HepG2 (cell line): ENCODE data around the gene CDC6. TPM values are rescaled to one million over a fixed set of nuclear protein-coding genes. Genes with fewer than 3 reads are reported as not detected.
A peak's percentile ranks its signal among the peaks of the same experiment; 100 is the strongest.

Experiments used
- CTCF ChIP-seq: sonication (generic); formaldehyde crosslinking; IDR thresholded peaks from 2 replicates; pipeline ENCODE4 v1.5.0; 2020; ENCODE audit warnings: mild to moderate bottlenecking, missing genetic modification reagents, moderate library complexity
- ERF ChIP-seq: IDR thresholded peaks from 2 replicates; pipeline ENCODE4 v1.6.1; 2018; ENCODE audit warnings: missing biosample characterization, missing genetic modification reagents
- FOXO1 ChIP-seq: sonication (generic); formaldehyde crosslinking; IDR thresholded peaks from 2 replicates; pipeline ENCODE4 v1.4.0; 2020; ENCODE audit warnings: missing genetic modification reagents
- GABPB1 ChIP-seq: IDR thresholded peaks from 2 replicates; pipeline ENCODE4 v1.6.1; 2016; ENCODE audit warnings: mild to moderate bottlenecking, missing genetic modification reagents, moderate library complexity, missing compliant biosample characterization
- KLF6 ChIP-seq: IDR thresholded peaks from 2 replicates; pipeline ENCODE4 v1.8.0; 2016; ENCODE audit warnings: missing biosample characterization, missing genetic modification reagents
- NRL ChIP-seq: sonication (generic); formaldehyde crosslinking; IDR thresholded peaks from 2 replicates; pipeline ENCODE4 v1.5.0; 2020; ENCODE audit warnings: missing genetic modification reagents, mild to moderate bottlenecking, moderate library complexity, borderline replicate concordance
- POLR2AphosphoS5 ChIP-seq: IDR thresholded peaks from 2 replicates; pipeline ENCODE4 v1.6.1; 2012; ENCODE audit warnings: low read depth, low read length
- RFX1 ChIP-seq: fragments of 450-650 bp; IDR thresholded peaks from 2 replicates; pipeline ENCODE4 v1.6.1; 2017
- SKIL ChIP-seq: sonication (generic); formaldehyde crosslinking; IDR thresholded peaks from 2 replicates; pipeline ENCODE4 v1.8.0; 2022; ENCODE audit warnings: missing genetic modification reagents, mild to moderate bottlenecking, moderate library complexity, borderline replicate concordance
- ZNF180 ChIP-seq: sonication (generic); formaldehyde crosslinking; IDR thresholded peaks from 2 replicates; pipeline ENCODE4 v1.4.0; 2020; ENCODE audit warnings: low read depth, missing genetic modification reagents, borderline replicate concordance
- ZNF205 ChIP-seq: IDR thresholded peaks from 2 replicates; pipeline ENCODE4 v1.6.1; 2018; ENCODE audit warnings: missing biosample characterization, missing genetic modification reagents
- ZNF292 ChIP-seq: sonication (generic); formaldehyde crosslinking; IDR thresholded peaks from 2 replicates; pipeline ENCODE4 v1.8.1; 2022; ENCODE audit warnings: mild to moderate bottlenecking, low read depth, missing genetic modification reagents, borderline replicate concordance
- ZNF430 ChIP-seq: sonication (generic); formaldehyde crosslinking; IDR thresholded peaks from 2 replicates; pipeline ENCODE4 v1.9.0; 2021; ENCODE audit warnings: mild to moderate bottlenecking, missing genetic modification reagents
- ZNF747 ChIP-seq: sonication (generic); formaldehyde crosslinking; IDR thresholded peaks from 2 replicates; pipeline ENCODE4 v1.8.1; 2023; ENCODE audit warnings: missing genetic modification reagents, mild to moderate bottlenecking, borderline replicate concordance
- polyA plus RNA-seq, 8 experiments: library from polyadenylated mRNA; depleted of rRNA in 3 of 8; stranded (reverse) in 7 of 8; unstranded in 1 of 8; fragments of >200 nt; fragmentation: Illumina TruSeq in 4 of 8; extraction: Trizol in 4 of 8; gene quantifications; 2 replicates each; pipeline versions ENCODE4 v1.2.1 to v1.2.3, GENCODE V29; 2011 to 2016; ENCODE audit warnings: low read depth in 4 of 8, missing spikeins in 1 of 8, mixed read lengths in 1 of 8; ENCODE audit not compliant: insufficient read depth in 1 of 8
- total RNA-seq, 5 experiments: library from RNA; depleted of rRNA; stranded (reverse); fragments of >200 nt; fragmentation: Illumina TruSeq; extraction: Trizol; gene quantifications; 2 replicates each; pipeline ENCODE4 v1.2.3, GENCODE V29; 2016; ENCODE audit warnings: low read depth in 1 of 5
- TF ChIP-seq, protein P1 (sequence below): sonication (generic); formaldehyde crosslinking; conservative IDR thresholded peaks from 2 replicates; pipeline ENCODE4 v1.4.0; 2020; ENCODE audit warnings: mild to moderate bottlenecking, missing genetic modification reagents, moderate library complexity
- TF ChIP-seq, protein P2 (sequence below): sonication (generic); formaldehyde crosslinking; IDR thresholded peaks from 2 replicates; pipeline ENCODE4 v1.5.0; 2020; ENCODE audit warnings: mild to moderate bottlenecking, missing genetic modification reagents
- TF ChIP-seq, protein P3 (sequence below): IDR thresholded peaks from 2 replicates; pipeline ENCODE4 v1.6.1; 2016; ENCODE audit warnings: mild to moderate bottlenecking

The CDC6 gene
- total and polyA plus RNA-seq, 2 of the 13 experiments (the other 11 are each of a cell fraction or from before 2014, with no cell fraction given), result 17.4 to 114 TPM

DNA sequence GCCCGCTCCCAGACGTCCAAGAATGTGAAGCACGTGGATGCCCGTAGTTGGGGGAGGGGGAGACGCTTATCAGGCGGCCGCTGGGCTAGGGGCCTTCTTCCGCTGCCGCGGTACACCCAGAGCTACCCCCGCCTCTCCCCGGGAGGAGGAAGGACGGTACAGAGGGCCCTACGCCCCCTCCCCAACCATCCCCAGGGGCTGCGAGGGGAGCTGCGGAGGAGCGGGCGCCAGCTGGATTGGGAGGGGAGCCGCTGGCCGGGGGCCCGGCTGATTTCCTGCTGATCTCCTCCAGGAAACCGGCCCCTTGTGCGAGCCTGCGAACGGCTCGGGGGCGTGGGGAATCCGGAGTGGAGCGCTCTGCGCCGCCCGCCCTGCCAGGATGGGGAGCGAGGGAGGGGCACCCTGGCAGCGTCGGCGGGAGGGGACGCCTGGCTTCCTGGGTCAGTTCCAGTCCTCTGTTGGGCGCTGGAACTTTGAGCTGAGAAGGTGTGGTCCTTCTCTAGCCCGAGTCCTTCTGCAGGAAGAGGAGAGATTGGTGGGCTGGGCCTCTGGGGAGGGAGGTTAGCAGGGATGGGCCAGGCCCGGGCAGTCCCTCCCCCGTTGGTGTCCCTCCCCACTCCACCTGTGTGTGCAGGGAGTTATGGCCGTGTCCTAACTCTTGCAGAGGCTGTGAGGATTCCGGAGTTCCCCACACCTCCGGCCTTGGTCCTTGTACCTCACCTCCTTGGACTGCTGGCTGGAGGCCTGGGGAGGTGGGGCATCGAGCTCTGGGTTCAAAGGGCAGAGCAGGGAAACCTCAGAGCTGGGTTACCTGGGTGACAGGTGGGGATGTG, 57.7 kb downstream of the CDC6 start (continued):
- TF ChIP-seq ERF (peak; percentile 63), ZNF430 (CRISPR knock-in tag) (peak; percentile 52; the same call in 1 of the 2 replicates), ZNF180 (CRISPR knock-in tag) (no peak), SKIL (peak; percentile 92), KLF6 (0 out of 2 replicates have a peak, but pooled peaks have one; percentile 15), POLR2AphosphoS5 (peak; percentile 59; the same call in 1 of the 2 replicates), RFX1 (no peak), CTCF (CRISPR knock-in tag) (0 out of 2 replicates have a peak, but pooled peaks have one; percentile 27), GABPB1 (CRISPR knock-in tag) (peak; percentile 79), FOXO1 (CRISPR knock-in tag) (no peak; the same call in 1 of the 2 replicates), NRL (peak; percentile 66; the same call in 1 of the 2 replicates), ZNF292 (CRISPR knock-in tag) (no peak), ZNF205 (CRISPR knock-in tag) (no peak), ZNF747 (CRISPR knock-in tag) (no peak; the same call in 1 of the 2 replicates)
- TF ChIP-seq, protein P1, sequence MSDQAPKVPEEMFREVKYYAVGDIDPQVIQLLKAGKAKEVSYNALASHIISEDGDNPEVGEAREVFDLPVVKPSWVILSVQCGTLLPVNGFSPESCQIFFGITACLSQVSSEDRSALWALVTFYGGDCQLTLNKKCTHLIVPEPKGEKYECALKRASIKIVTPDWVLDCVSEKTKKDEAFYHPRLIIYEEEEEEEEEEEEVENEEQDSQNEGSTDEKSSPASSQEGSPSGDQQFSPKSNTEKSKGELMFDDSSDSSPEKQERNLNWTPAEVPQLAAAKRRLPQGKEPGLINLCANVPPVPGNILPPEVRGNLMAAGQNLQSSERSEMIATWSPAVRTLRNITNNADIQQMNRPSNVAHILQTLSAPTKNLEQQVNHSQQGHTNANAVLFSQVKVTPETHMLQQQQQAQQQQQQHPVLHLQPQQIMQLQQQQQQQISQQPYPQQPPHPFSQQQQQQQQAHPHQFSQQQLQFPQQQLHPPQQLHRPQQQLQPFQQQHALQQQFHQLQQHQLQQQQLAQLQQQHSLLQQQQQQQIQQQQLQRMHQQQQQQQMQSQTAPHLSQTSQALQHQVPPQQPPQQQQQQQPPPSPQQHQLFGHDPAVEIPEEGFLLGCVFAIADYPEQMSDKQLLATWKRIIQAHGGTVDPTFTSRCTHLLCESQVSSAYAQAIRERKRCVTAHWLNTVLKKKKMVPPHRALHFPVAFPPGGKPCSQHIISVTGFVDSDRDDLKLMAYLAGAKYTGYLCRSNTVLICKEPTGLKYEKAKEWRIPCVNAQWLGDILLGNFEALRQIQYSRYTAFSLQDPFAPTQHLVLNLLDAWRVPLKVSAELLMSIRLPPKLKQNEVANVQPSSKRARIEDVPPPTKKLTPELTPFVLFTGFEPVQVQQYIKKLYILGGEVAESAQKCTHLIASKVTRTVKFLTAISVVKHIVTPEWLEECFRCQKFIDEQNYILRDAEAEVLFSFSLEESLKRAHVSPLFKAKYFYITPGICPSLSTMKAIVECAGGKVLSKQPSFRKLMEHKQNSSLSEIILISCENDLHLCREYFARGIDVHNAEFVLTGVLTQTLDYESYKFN, result peak; percentile 84
- TF ChIP-seq, protein P2, sequence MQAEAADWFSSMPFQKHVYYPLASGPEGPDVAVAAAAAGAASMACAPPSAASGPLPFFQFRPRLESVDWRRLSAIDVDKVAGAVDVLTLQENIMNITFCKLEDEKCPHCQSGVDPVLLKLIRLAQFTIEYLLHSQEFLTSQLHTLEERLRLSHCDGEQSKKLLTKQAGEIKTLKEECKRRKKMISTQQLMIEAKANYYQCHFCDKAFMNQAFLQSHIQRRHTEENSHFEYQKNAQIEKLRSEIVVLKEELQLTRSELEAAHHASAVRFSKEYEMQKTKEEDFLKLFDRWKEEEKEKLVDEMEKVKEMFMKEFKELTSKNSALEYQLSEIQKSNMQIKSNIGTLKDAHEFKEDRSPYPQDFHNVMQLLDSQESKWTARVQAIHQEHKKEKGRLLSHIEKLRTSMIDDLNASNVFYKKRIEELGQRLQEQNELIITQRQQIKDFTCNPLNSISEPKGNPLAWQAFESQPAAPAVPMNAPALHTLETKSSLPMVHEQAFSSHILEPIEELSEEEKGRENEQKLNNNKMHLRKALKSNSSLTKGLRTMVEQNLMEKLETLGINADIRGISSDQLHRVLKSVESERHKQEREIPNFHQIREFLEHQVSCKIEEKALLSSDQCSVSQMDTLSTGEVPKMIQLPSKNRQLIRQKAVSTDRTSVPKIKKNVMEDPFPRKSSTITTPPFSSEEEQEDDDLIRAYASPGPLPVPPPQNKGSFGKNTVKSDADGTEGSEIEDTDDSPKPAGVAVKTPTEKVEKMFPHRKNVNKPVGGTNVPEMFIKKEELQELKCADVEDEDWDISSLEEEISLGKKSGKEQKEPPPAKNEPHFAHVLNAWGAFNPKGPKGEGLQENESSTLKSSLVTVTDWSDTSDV (CRISPR knock-in tag), result no peak
- TF ChIP-seq, protein P3, sequence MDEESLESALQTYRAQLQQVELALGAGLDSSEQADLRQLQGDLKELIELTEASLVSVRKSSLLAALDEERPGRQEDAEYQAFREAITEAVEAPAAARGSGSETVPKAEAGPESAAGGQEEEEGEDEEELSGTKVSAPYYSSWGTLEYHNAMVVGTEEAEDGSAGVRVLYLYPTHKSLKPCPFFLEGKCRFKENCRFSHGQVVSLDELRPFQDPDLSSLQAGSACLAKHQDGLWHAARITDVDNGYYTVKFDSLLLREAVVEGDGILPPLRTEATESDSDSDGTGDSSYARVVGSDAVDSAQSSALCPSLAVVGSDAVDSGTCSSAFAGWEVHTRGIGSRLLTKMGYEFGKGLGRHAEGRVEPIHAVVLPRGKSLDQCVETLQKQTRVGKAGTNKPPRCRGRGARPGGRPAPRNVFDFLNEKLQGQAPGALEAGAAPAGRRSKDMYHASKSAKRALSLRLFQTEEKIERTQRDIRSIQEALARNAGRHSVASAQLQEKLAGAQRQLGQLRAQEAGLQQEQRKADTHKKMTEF (CRISPR knock-in tag), result peak; percentile 88
